Fibroblast of skin of right quadriceps (primary cell): ENCODE measurements around the gene ERG.

Source experiments
- DNase-seq: peaks from one replicate; pipeline ENCODE4 v3.0.0-alpha.2; 2013

Gene ERG

GRCh38 chr21:38496224-38496623, 2.1 kb downstream of the ERG start:
- no peak for DNase-seq

DNA sequence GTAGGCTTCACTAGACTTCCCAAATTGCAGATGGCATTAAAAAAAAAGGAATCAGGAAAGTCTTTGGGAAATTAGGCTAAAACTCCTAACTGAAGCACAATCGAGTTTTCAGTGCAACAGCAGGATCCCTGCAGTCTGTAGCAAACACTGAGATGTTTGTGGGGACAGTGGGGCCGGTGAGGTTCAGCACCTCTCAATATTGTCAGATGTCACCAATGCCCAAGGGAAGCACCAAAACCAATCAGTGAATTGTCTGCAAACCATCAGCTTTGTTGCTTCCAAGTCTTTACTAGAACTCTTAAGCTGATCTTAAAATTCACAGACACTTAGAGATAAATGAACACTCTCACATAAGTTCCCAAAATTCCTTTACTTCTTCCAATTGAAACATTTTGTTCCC, 2.6 kb downstream of the ERG start:
- DNase-seq = no peak

DNA sequence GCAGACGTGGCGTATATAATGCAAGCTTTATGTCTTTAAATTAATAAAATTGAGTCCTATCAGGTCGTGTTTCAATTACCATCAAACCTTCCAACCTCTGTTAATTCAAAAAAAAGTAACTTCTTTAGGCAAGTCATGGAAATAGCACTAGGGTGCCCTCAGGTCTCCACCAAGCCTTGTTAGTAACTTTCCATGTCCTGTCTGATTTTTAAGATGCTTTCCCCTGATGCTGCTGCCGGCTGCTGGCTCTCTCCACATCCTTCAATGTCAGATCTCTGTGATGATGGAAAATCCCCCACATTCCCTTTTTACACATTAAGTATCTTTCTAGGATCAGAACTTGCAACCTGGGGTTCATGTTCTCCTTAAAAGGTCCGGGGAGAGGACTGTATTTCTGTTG, 3.0 kb downstream of the ERG start:
- no peak for DNase-seq

GRCh38 chr21:38494703-38495102, 3.6 kb downstream of the ERG start:
- no peak for DNase-seq

DNA sequence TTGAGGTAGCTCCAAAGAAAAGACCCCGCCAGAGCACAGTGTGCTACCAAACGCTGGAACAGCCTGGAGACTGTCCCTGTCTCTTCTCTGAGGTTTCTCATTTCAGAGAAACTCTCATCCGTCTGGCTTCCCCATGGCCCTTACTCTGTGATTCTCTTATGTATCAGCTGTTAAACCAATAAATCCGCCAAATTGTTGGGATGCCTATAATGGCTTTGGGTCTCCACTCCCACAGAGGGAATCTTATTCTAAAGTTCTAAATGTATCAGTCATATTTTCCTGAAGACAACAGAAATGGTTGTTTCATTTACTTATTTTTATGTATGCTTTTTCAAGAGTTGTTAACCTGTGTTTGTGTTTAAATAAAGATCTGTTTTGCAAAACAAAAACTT, 4.0 kb downstream of the ERG start:
- DNase-seq = no peak

GRCh38 chr21:38493549-38494250, 4.6 kb downstream of the ERG start:
- DNase-seq = no peak

DNA sequence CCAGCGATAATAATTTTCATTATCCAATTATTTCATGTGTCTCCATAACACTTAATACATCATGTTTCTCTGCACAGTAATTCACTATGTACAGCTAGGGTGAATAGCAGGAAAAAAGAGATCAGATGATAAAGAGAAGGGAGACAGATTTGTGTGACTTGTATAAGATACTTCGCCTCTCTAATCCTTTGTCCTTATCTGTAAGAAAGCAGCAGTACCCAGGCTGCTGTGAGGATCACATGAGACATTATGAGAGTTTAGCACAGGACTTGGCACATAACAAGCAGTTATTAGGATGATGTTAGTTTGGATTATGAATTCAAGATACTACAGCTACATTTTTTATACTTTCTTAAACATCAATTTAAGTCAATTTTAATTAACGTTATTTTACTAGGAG, 6.3 kb downstream of the ERG start:
- DNase-seq = no peak

DNA sequence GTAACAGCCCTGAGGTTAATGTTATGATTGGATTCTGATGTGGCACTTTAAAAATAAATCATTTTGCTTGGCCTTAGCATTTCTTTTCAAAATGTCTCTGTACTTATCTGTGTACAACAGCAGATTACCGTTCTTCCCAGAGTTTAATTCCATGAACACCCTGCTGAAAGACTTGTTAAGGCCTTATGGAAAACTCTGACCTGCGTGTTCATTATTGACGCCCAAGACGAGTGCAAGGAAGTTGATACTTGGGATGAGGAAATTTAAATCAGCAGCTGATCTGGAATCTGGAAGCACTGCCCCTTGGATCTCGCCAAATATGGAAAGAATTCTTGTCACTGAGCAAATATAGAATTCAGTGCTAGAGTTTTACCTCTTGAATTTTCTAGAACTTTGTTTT, 6.7 kb downstream of the ERG start:
- no peak for DNase-seq

- DNase-seq = no peak
Observed at GRCh38 chr21:38490411-38491020, 7.8 kb downstream of the ERG start.

- no peak for DNase-seq
Observed at GRCh38 chr21:38489729-38490128, 8.5 kb downstream of the ERG start.

- DNase-seq = no peak
Observed at GRCh38 chr21:38489271-38489652, 9.0 kb downstream of the ERG start.

DNA sequence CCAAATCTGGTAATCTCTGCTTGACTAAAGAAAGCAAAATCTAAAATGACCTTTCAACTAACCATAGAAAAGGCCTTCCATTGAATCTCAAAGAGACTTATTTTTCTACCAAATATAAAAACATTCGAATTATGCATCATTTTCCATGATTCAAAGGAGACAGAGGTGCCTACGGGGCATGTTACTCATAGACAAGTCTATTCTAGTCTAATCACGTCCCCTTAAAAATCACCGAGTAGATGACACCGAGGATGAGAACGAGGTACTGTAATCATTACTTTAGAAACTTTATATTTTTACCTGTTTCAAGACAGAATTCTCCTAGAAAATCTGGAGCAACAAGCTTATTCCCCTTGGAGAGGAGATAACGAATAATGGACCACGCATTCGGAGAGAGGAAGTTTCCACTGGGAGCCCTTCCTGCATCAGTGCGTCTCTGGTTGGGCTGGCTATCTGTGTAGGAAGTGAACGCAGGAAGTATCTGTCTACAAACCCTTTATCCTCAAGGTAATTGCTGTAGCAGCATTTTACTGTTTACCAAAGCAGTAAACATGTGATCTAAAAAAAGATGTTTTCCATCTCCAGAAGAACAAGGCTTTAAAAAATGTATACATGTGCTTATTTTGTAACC, 9.5 kb downstream of the ERG start:
- no peak for DNase-seq

DNA sequence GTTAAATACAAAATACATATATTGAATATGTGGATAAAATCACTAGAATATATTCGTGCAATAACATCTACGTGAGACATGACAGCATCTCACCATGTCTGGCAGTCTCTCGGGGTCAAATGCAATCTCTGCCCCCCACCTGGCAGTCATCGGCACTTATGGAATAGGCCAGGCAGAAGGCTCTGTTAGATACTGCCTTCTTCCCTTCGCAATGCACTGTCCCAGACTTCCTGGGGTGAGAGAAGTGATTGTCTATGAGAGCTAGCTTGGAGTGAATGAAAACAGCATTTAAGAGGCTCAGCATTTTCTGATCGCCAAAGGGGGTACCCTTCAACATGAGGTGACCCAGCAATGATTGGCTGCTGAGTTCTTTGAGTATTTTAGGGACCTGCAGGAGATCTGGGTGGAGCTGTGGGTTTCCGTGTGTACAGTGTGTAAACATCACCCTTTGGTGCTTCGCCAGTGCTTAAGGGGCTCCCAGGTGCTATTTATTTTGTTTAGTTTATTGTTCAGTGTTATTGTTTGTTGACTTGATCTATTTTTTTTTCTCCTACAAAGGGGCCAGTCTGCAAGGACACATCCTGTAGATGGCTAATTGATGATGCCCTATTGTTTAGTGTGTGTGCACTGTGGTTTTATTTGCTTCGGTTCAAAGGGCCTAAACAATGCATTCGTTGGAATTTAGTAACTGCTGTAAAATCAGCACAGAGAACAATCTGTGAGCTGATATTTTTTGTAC, 10.2 kb downstream of the ERG start:
- DNase-seq = no peak

GRCh38 chr21:38486706-38487105, 11.6 kb downstream of the ERG start:
- no peak for DNase-seq

DNA sequence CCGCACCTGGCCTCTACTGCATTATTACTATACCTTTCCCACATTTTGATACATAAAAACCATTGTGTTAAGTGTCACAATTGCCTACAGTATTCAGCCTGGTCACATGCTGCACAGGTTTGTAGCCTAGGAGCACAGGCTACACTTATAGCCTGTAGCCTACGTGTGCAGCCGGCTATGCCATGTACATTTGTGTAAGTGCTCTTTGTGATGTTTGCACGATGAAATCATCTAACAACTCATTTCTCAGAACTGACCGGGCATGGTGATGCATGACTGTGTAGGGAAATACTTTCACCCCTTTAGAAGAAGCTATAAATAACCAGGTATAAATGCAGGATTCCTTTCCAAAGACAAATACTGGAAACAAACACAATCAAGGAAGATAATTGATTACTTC, 12.1 kb downstream of the ERG start:
- peak; percentile 77 for DNase-seq

DNA sequence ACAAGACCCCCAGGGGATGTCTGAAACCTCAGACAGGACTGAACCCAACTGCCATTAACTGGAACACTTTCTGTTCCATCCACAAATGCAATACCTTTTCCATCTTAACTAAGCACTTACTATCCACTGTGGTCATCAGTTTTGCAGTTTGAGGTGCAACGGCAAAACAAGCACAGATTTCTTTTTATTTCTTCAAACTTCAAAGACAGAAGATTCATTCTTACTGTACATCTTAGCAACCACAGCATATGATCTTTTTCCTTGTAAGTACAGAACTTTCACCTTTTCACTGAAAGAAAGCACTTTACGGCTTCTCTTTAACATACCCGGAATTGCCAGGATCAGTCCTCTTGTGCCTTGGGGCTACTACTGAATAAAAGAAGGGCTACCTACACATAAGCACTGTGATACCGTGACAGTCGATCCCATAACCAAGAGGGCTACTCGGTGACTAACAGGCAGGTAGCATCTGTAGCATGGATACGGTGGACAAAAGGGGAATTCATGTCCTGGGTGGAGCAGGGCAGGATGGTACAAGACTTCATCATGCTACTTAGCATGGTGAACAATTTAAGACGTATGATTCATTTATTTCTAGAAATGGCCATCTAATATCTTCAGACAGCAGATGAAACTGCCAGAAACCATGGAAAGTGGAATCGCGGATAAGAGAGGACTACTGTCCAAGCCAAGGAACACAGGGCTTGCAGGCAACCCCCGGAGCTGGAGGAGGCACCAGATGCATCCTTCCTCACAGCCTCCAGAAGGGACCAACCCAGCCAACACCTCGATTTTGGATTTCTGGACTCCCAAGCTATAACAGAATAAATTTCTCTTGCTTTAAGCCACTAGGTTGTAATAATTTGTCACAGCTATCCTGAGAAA, 18.4 kb downstream of the ERG start:
- no peak for DNase-seq

GRCh38 chr21:38478782-38479181, 19.5 kb downstream of the ERG start:
- no peak for DNase-seq

DNA sequence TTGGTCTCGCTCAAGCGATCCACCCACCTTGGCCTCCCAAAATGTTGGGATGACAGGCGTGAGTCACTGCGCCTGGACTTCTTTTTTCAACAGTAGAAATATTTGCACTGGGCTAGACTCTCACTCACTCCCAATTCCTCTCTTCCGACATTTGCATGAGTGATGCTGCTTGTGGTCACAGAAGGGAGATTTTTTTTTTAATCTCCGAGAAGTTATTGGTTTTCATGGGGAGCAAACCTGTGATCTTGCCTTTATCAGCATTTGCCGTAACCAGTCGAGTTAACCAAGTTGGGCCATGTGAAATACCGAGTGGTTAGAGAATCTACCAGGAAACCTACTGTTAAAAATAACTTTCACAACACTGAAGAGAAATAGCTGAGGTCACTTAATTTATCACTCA, 21.1 kb downstream of the ERG start:
- DNase-seq = no peak

DNA sequence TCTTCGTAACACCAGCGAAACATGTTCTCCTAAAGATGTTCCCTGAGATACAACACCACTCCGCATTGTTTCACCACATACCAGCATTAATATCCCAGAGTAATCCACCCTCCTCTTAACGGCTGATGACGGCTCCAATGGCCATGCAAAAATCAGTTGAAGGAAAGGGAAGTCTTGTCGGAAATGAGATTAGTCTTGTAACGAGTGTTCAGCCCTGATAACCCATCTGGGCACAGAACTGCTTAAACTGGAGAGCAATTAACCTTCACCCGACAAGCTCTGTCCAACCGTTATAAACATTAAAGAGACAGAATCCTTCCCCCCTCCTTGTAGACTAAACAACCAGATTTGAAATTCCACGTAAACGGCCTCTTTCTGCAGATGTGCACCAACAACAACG, 21.9 kb downstream of the ERG start:
- no peak for DNase-seq

GRCh38 chr21:38475519-38475918, 22.8 kb downstream of the ERG start:
- no peak for DNase-seq

- no peak for DNase-seq
Observed at GRCh38 chr21:38474796-38475195, 23.5 kb downstream of the ERG start.

GRCh38 chr21:38474124-38474523, 24.2 kb downstream of the ERG start:
- DNase-seq = no peak
